ENCODE data around the gene IGFBP4.

IGFBP4 gene

DNA sequence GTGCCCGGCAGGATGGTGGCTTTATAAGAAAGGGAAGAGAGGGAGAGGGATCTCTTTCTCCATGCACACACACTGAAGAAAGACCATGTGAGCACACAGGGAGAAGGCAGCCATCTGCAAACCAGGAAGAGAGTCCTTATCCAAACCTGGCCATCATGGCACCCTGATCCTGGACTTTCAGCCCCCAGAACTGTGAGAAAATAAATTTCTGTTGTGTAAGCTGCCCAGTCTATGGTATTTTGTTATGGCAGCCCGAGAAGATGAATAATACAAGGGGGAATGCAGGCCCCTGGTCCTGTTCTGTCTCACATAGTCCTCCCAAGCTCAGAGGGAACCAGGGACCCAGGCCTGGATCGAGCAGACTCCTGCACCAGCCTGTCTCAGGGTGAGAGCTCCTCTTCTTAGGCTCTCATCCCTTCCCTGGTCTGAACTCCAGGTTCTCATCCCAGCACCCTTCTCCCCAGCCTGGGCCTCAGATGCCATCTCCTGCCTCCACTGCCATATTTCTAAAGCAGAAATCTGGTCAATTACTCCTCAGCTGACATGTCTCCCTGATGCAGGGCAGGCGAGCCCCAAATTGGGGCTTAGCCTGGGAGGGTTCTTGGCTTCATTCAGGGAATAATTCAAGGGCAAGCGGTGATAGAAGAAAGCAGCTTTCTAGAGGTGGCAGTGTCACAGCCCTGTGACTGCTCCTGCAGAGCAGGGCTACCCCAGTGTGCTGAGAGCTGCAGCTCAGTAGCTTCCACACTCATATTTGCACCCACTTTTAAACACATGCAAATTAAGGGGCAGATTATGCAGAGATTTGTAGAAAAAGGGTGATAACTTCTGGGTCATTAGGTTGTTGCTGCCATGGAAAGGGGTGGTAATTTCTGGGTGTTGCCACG, 28.8 kb downstream of the IGFBP4 start:
- no peak overlapping the region for H3K4me3 ChIP-seq (ENCODE audit: severe bottlenecking)
- TF ChIP-seq, protein P1, sequence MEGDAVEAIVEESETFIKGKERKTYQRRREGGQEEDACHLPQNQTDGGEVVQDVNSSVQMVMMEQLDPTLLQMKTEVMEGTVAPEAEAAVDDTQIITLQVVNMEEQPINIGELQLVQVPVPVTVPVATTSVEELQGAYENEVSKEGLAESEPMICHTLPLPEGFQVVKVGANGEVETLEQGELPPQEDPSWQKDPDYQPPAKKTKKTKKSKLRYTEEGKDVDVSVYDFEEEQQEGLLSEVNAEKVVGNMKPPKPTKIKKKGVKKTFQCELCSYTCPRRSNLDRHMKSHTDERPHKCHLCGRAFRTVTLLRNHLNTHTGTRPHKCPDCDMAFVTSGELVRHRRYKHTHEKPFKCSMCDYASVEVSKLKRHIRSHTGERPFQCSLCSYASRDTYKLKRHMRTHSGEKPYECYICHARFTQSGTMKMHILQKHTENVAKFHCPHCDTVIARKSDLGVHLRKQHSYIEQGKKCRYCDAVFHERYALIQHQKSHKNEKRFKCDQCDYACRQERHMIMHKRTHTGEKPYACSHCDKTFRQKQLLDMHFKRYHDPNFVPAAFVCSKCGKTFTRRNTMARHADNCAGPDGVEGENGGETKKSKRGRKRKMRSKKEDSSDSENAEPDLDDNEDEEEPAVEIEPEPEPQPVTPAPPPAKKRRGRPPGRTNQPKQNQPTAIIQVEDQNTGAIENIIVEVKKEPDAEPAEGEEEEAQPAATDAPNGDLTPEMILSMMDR (IDR thresholded peaks at IDR 0.05; ENCODE audit: poor library complexity, severe bottlenecking) = no peak
- peak overlapping the region; percentile 100 for H3K27ac ChIP-seq (ENCODE audit: poor library complexity, severe bottlenecking)
- no peak for DNase-seq (ENCODE audit: low spot score)
- peaks cover 4% of the 10 kb centered on the region for H3K36me3 ChIP-seq (ENCODE audit: low read depth)
- peak; percentile 3 for ATAC-seq (ENCODE audit: low read depth)
- no peaks in the 10 kb centered on the region for H3K27me3 ChIP-seq (ENCODE audit: insufficient read depth, poor library complexity, severe bottlenecking)
- H3K4me1 ChIP-seq (ENCODE audit: insufficient read depth, poor library complexity, severe bottlenecking) = peaks cover 10% of the 10 kb centered on the region
- no peaks in the 10 kb centered on the region for H3K9me3 ChIP-seq (ENCODE audit: severe bottlenecking)

DNA sequence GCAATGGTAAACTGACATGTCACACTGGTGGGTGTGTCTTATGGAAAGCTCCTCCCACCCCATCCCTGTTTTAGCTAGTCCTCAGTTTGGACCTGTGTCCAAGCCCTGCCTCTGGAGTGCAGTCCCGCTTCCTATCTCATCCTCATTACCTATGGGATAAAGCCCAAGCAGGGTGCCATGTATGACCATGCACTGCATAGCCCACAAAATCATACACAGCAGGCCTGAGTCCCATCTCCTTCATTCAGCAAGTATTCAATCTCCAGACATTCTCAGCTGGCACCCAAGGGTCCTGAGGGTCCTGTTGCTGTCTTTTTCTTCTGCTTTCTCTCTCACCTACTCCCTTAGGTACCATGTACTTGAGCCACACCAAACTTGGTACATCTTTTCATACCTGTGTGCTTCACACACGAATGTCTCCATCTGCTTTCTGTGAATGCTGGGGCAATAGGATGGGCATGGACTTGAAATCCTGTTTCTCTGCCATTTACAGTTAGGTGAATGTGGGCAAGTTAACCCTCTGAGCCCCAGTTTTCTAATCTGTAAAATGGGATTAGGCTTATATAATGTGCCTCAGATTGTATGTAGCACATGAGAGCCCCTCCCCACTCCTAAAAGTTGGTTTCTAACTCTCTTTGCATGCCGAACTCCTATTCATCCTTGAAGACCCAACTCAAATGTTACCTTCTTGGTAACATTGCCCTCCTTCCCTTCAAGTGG, 29.6 kb downstream of the IGFBP4 start:
- Histone ChIP-seq H3K4me3 (ENCODE audit: severe bottlenecking) (no peak overlapping the region), H3K27ac (ENCODE audit: poor library complexity, severe bottlenecking) (peak overlapping the region; percentile 100), H3K4me1 (ENCODE audit: insufficient read depth, poor library complexity, severe bottlenecking) (peaks cover 10% of the 10 kb centered on the region), H3K36me3 (ENCODE audit: low read depth) (peaks cover 12% of the 10 kb centered on the region), H3K9me3 (ENCODE audit: severe bottlenecking) (no peaks in the 10 kb centered on the region), H3K27me3 (ENCODE audit: insufficient read depth, poor library complexity, severe bottlenecking) (no peaks in the 10 kb centered on the region)
- TF ChIP-seq, protein P1 (IDR thresholded peaks at IDR 0.05; ENCODE audit: poor library complexity, severe bottlenecking) = no peak
- DNase-seq (ENCODE audit: low spot score) (no peak), ATAC-seq (ENCODE audit: low read depth) (peak; percentile 10)

DNA sequence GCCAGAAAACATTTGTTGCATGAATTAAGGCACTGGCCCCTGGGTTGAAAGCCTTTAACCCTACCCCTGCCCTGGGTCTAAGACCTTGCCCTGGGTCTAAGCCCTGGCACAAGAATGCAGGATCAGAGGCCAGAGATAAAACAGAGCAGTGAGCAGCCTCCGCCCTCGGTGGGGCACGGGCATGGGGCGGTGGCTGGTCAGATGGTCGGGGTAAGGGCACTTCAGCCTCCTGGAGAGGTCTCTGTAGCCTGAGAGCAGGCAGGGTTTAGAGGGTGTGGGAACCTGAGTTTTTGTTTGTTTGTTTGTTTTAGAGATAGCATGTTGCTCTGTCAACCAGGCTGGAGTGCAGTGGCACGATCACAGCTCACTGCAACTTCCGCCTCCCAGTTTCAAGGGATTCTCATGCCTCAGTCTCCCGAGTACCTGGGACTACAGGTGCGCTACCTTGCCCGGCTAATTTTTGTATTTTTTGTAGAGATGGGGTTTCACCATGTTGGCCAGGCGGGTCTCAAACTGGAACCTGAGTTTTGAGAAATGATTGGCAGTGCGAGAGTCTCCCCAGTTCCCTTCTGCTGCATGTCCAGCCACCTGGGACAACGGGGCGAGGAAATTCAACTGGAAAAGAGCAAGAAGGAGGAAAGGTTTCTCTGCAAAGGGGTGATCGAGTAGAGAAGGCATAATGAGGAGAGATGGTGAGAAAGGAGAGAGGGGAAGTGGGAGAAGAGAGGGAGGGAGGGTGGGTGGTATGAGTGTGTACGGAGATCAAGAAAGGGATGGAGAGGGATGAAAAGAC, 30.5 kb downstream of the IGFBP4 start:
- Histone ChIP-seq H3K27ac (ENCODE audit: poor library complexity, severe bottlenecking) (peak overlapping the region; percentile 100), H3K4me3 (ENCODE audit: severe bottlenecking) (no peak overlapping the region), H3K9me3 (ENCODE audit: severe bottlenecking) (no peaks in the 10 kb centered on the region)

GRCh38 chr17:40474419-40475002, 31.3 kb downstream of the IGFBP4 start:
- H3K9me3 ChIP-seq (ENCODE audit: severe bottlenecking) = no peaks in the 10 kb centered on the region
- ATAC-seq (ENCODE audit: low read depth) (peak; percentile 2), DNase-seq (ENCODE audit: low spot score) (no peak)
- no peaks in the 10 kb centered on the region for H3K27me3 ChIP-seq (ENCODE audit: insufficient read depth, poor library complexity, severe bottlenecking)
- H3K4me1 ChIP-seq (ENCODE audit: insufficient read depth, poor library complexity, severe bottlenecking) = peaks cover 10% of the 10 kb centered on the region
- peaks cover 28% of the 10 kb centered on the region for H3K36me3 ChIP-seq (ENCODE audit: low read depth)
- peak overlapping the region; percentile 100 for H3K27ac ChIP-seq (ENCODE audit: poor library complexity, severe bottlenecking)
- H3K4me3 ChIP-seq (ENCODE audit: severe bottlenecking) = no peak overlapping the region
- TF ChIP-seq, protein P1 (IDR thresholded peaks at IDR 0.05; ENCODE audit: poor library complexity, severe bottlenecking) = no peak

More for the DNA sequence above, 30.5 kb downstream of the IGFBP4 start:
- Histone ChIP-seq H3K27me3 (ENCODE audit: insufficient read depth, poor library complexity, severe bottlenecking) (no peaks in the 10 kb centered on the region), H3K4me1 (ENCODE audit: insufficient read depth, poor library complexity, severe bottlenecking) (peaks cover 10% of the 10 kb centered on the region), H3K36me3 (ENCODE audit: low read depth) (peaks cover 21% of the 10 kb centered on the region)
- ATAC-seq (ENCODE audit: low read depth) (peak; percentile 4), DNase-seq (ENCODE audit: low spot score) (no peak)
- TF ChIP-seq, protein P1 (IDR thresholded peaks at IDR 0.05; ENCODE audit: poor library complexity, severe bottlenecking) = no peak
